BJ (cell line): ENCODE results near the gene MRPS9. TPM values are rescaled to one million over a fixed set of nuclear protein-coding genes. Genes with fewer than 3 reads are reported as not detected.

Experiments
- CTCF ChIA-PET: fragments of 350-600 bp; formaldehyde crosslinking; extraction: SDS; loops from one replicate; lab custom pipeline; 2021; ENCODE audit warnings: antibody characterized with exemption, inconsistent platforms; lab: Yijun Ruan, JAX
- POLR2A ChIA-PET: fragments of 300-600 bp; sonication (Branson Sonifier 250); formaldehyde crosslinking; extraction: SDS; loops from one replicate; lab custom pipeline; 2021; ENCODE audit warnings: antibody characterized with exemption; lab: Charles Lee
- DNase-seq: peaks from one replicate; pipeline ENCODE4 v3.0.0-alpha.2; 2011; ENCODE audit warnings: low read depth
- H3K27me3 ChIP-seq: 2 replicates; pipeline ENCODE4 v1.6.0; 2011; ENCODE audit warnings: low read length; ENCODE audit not compliant: control insufficient read depth, insufficient read depth
- H3K36me3 ChIP-seq: 2 replicates; pipeline ENCODE4 v1.5.1; 2011; ENCODE audit warnings: low read length; ENCODE audit not compliant: control insufficient read depth, insufficient read depth
- H3K4me3 ChIP-seq: 2 replicates; pipeline ENCODE4 v1.5.1; 2011; ENCODE audit warnings: low read depth, mild to moderate bottlenecking, control low read depth, low read length
- polyA plus RNA-seq: library from polyadenylated mRNA; depleted of rRNA; stranded (reverse); fragments of >200 nt; gene quantifications from 2 replicates; pipeline ENCODE4 v1.2.3, GENCODE V29; 2011
- TF ChIP-seq, protein P1 (sequence below): IDR thresholded peaks from 2 replicates; pipeline ENCODE4 v1.5.1; 2011; ENCODE audit warnings: low read depth, mild to moderate bottlenecking, control low read depth, inconsistent platforms, low read length, moderate library complexity; ENCODE audit not compliant: insufficient read depth

MRPS9 gene
- polyA plus RNA-seq, 1 experiment = 19.3 TPM

DNA sequence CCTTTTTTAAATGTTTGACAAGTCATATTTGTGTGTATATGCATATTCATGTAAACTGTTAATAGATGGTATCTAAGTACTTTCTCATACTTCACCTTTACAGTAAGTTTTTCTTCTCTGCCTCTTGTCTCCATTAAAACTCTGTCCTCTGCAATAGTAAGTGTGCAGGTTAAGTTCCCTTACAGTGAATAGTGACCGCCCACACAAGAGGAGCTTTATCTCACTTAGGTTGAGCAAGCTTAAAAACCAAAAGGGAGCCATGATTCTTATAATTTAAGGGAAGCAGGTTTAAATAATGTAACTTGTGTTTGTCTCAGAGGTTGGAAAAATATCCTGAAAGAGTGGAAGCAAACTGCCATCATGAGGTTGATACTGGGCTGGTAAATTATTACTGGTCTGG is 61.3 kb downstream of the MRPS9 start:
- ChIA-PET CTCF (interaction anchor here (2.1 kb wide), 1 partner anchor 15 kb away, joined by 9 read pairs; no protein-coding TSS in a partner anchor), POLR2A (no interaction called here)

DNA sequence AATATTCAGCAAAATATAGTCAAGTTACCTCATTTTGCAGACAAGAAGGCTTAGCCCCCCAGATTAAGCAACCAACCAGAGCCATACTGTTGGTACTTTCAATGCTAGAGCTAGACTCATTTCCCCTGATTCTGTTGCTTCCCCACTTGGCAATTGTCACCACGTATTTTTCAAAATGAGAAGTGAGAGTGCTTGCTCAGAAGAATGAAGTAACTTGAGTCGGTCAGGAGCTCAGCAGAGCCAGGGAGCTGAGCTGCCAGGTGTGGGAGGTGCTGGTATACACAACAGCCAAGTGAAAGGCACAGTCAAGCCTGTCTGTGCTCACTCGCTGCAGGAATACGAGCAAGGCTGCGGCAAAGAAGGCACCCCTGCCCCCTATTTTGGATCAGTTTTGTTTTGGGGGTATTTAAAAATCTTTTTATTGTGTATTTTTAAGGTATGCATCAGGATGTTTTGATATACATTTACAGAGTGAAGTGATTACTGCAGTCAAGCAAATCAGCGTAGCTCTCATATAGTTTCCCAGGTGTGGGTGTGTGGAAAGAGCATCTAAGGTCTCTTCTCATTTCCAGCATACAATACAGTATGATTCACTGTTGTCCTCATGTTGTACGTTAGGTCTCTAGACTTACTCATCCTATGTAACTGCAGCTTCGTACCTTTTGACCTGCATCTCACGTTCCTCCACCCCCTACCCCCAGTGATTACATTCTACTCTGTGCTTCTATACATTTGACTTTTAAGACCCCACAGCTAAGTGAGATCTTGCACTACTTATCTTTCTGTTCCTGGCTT is 62.4 kb downstream of the MRPS9 start:
- CTCF ChIA-PET = interaction anchor here (1.4 to 2.1 kb wide), 2 partner anchors 14 to 135 kb away, joined by 6 to 9 read pairs; no protein-coding TSS in a partner anchor
- POLR2A ChIA-PET = no interaction called here
- DNase-seq = no peak
- Histone ChIP-seq H3K36me3 (peaks cover 2% of the 10 kb centered on the region), H3K4me3 (no peak overlapping the region), H3K27me3 (no peaks in the 10 kb centered on the region)
- TF ChIP-seq, protein P1, sequence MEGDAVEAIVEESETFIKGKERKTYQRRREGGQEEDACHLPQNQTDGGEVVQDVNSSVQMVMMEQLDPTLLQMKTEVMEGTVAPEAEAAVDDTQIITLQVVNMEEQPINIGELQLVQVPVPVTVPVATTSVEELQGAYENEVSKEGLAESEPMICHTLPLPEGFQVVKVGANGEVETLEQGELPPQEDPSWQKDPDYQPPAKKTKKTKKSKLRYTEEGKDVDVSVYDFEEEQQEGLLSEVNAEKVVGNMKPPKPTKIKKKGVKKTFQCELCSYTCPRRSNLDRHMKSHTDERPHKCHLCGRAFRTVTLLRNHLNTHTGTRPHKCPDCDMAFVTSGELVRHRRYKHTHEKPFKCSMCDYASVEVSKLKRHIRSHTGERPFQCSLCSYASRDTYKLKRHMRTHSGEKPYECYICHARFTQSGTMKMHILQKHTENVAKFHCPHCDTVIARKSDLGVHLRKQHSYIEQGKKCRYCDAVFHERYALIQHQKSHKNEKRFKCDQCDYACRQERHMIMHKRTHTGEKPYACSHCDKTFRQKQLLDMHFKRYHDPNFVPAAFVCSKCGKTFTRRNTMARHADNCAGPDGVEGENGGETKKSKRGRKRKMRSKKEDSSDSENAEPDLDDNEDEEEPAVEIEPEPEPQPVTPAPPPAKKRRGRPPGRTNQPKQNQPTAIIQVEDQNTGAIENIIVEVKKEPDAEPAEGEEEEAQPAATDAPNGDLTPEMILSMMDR = no peak

More for the DNA sequence above, 61.3 kb downstream of the MRPS9 start:
- TF ChIP-seq, protein P1 = no peak
- H3K36me3 ChIP-seq = peaks cover 2% of the 10 kb centered on the region
- no peaks in the 10 kb centered on the region for H3K27me3 ChIP-seq
- H3K4me3 ChIP-seq = no peak overlapping the region
- DNase-seq = no peak

DNA sequence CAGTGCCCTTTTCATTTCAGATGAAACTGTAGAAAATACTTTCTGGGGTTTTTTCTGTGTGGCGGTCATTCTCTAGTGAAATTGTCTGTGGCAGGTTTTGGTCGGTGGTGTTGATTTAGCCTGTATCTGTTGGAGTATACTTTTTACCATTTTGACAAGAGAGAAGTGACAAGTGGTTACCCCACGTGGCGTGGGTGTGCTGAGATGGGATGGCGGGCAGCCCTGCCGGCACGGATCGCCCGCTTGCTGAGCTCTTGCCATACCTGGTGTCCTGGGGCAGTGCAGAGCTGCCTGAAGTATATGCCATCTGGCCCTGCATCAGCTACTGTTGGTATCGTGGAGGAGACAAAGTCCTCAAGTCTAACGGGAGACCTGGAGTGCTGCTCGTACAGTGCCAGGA is 64.1 kb downstream of the MRPS9 start:
- H3K36me3 ChIP-seq = peaks cover 1% of the 10 kb centered on the region
- no peaks in the 10 kb centered on the region for H3K27me3 ChIP-seq
- CTCF ChIA-PET = interaction anchor here (1.1 to 4.5 kb wide), 2 partner anchors 13 to 134 kb away, joined by 5 to 32 read pairs; no protein-coding TSS in a partner anchor
- no peak overlapping the region for H3K4me3 ChIP-seq
- TF ChIP-seq, protein P1 = no peak
- POLR2A ChIA-PET = no interaction called here
- no peak for DNase-seq

DNA sequence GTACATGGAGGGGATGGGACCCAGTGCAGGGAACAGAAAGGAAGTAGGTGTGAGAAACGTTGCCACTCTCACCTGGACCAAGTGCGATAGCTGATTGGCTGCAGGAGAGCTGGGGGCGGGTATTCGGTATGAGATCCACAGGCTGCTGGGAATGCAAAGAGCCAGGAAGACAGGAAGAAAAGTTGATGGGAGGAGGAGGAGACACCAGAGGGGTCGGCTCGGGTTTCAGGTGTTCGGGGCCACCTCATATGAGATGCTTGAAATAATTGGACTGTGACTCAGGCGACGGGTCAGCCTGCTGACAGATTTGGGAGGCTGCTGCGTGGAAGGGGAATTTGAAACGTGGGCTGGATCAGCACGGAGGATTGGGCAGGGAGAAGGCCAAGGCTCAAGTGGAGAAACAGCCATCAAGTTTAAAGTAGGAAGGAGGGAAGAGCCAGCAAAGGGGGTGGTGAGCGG is 65.1 kb downstream of the MRPS9 start:
- Histone ChIP-seq H3K36me3 (no peaks in the 10 kb centered on the region), H3K27me3 (no peaks in the 10 kb centered on the region), H3K4me3 (no peak overlapping the region)
- CTCF ChIA-PET = interaction anchor here (1.9 to 4.5 kb wide), 2 partner anchors 12 to 133 kb away, joined by 7 to 32 read pairs; no protein-coding TSS in a partner anchor
- TF ChIP-seq, protein P1 = no peak
- DNase-seq = peak; percentile 39
- POLR2A ChIA-PET = no interaction called here

DNA sequence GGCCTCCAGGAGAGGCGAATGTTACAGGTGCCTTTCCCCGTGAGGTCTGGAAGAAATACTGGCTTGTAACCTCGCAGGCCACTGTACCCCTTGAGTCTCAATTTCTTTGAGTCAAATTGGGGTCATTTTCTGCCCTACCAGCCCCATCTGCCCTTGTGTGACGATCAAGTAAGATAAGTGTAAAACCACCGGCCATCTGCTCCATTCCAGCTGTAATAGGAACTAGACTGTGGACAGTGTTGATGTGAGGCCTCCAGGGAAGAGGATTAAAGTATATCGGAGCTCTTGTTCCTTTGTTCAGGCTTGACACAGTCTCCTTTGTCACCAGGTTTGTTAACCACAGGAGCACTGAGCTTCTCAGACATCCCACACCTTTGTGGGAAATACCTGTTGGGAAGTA is 65.6 kb downstream of the MRPS9 start:
- ChIA-PET POLR2A (interaction anchor here (0.6 kb wide), 1 partner anchor 136 kb away, joined by 3 read pairs; no protein-coding TSS in a partner anchor), CTCF (interaction anchor here (1.9 to 4.5 kb wide), 2 partner anchors 11 to 133 kb away, joined by 7 to 32 read pairs; no protein-coding TSS in a partner anchor)
- Histone ChIP-seq H3K27me3 (no peaks in the 10 kb centered on the region), H3K36me3 (no peaks in the 10 kb centered on the region), H3K4me3 (no peak overlapping the region)
- no peak for DNase-seq
- TF ChIP-seq, protein P1 = no peak
